Ascending aorta (tissue), 2 donors: Measurements from ENCODE around the gene FAM219A. TPM values are rescaled to one million over a fixed set of nuclear protein-coding genes. Genes with fewer than 3 reads are reported as not detected.
"Not testable (repeated sequence)": the region's sequence is repeated elsewhere in the genome, so short reads cannot be mapped to it uniquely, and the experiment has no call there.

Experiments
- DNase-seq, 2 donors: peaks; one replicate each; pipeline ENCODE4 v3.0.0-alpha.2; 2019; ENCODE audit warnings: low spot score in 2 of 2
- H3K27ac ChIP-seq, 2 donors: fragments of 200-600 bp; sonication (generic); one replicate each; pipeline ENCODE4 v1.5.1; 2016 to 2017; ENCODE audit warnings: mild to moderate bottlenecking in 1 of 2
- H3K27me3 ChIP-seq: fragments of 200-600 bp; sonication (generic); one replicate; pipeline ENCODE4 v1.5.1; 2017
- H3K36me3 ChIP-seq, 2 donors: fragments of 200-600 bp; sonication (generic); one replicate each; pipeline ENCODE4 v1.5.1; 2016
- H3K4me1 ChIP-seq, 2 donors: fragments of 200-600 bp; sonication (generic); one replicate each; pipeline ENCODE4 v1.5.1; 2016 to 2017; ENCODE audit warnings: mild to moderate bottlenecking in 1 of 2
- H3K4me3 ChIP-seq, 2 donors: fragments of 200-600 bp; sonication (generic); one replicate each; pipeline ENCODE4 v1.5.1; 2016 to 2017; ENCODE audit warnings: mild to moderate bottlenecking in 1 of 2
- H3K9me3 ChIP-seq, 2 donors: fragments of 200-600 bp; sonication (generic); one replicate each; pipeline ENCODE4 v1.5.1; 2016
- CTCF ChIP-seq, 3 experiments: fragments of 200-600 bp in 2 of 3; fragments of 450-650 bp in 1 of 3; sonication (generic) in 2 of 3; IDR thresholded peaks; one replicate each; pipeline ENCODE4 v1.5.1; 2016 to 2019; ENCODE audit warnings: antibody characterized with exemption in 3 of 3, mild to moderate bottlenecking in 1 of 3, moderate library complexity in 1 of 3
- intact Hi-C: fragments of 100-400 bp; cut with DNase I; formaldehyde crosslinking; loops from one replicate; pipeline ENCODE4 v1.15.1; 2023
- total RNA-seq: library from RNA; depleted of rRNA; stranded (reverse); fragments of >200 nt; gene quantifications from one replicate; pipeline ENCODE4 v1.1.0, GENCODE V29; 2016

FAM219A gene
- total RNA-seq, 1 donor from 2014 or later, result 26.8 TPM

- no peaks in the 10 kb centered on the region for H3K36me3 ChIP-seq
- no peaks in the 10 kb centered on the region for H3K27me3 ChIP-seq
- no peak overlapping the region for H3K27ac ChIP-seq
- no peak for TF ChIP-seq CTCF (IDR thresholded peaks at IDR 0.05)
- intact Hi-C loops, result no loop called here
- no peaks in the 10 kb centered on the region for H3K4me1 ChIP-seq
- H3K4me3 ChIP-seq, result no peak overlapping the region
- H3K9me3 ChIP-seq, result no peaks in the 10 kb centered on the region
- DNase-seq, result no peak
These were observed 26.3 kb upstream of the FAM219A start for GRCh38 chr9:34484678-34485077.

GRCh38 chr9:34482746-34483145, 24.4 kb upstream of the FAM219A start:
- H3K36me3 ChIP-seq, H3K9me3 ChIP-seq, intact Hi-C loops, H3K27me3 ChIP-seq, H3K27ac ChIP-seq, H3K4me1 ChIP-seq, H3K4me3 ChIP-seq: not testable (repeated sequence)
- DNase-seq, result peak in 1 of 2 donors; percentile 5

- H3K4me3 ChIP-seq, H3K27me3 ChIP-seq, H3K4me1 ChIP-seq, H3K27ac ChIP-seq, H3K36me3 ChIP-seq, H3K9me3 ChIP-seq, intact Hi-C loops: not testable (repeated sequence)
- peak in 1 of 2 donors; percentile 7 for DNase-seq
These were observed 23.2 kb upstream of the FAM219A start for GRCh38 chr9:34481620-34482019.

- Histone ChIP-seq H3K4me3 (no peak overlapping the region), H3K4me1 (no peaks in the 10 kb centered on the region), H3K27me3 (no peaks in the 10 kb centered on the region), H3K27ac (no peak overlapping the region), H3K36me3 (no peaks in the 10 kb centered on the region), H3K9me3 (no peaks in the 10 kb centered on the region)
- no peak for TF ChIP-seq CTCF (IDR thresholded peaks at IDR 0.05)
- peak in 1 of 2 donors; percentile 9 for DNase-seq
- intact Hi-C loops, result no loop called here
These were observed 21.1 kb upstream of the FAM219A start for GRCh38 chr9:34479431-34479866.

- Histone ChIP-seq H3K4me3 (no peak overlapping the region), H3K9me3 (no peaks in the 10 kb centered on the region), H3K4me1 (no peaks in the 10 kb centered on the region), H3K27ac (no peak overlapping the region), H3K36me3 (no peaks in the 10 kb centered on the region), H3K27me3 (no peaks in the 10 kb centered on the region)
- no peak for DNase-seq
- TF ChIP-seq CTCF (IDR thresholded peaks at IDR 0.05), result no peak
- intact Hi-C loops, result no loop called here
These were observed 19.2 kb upstream of the FAM219A start for GRCh38 chr9:34477541-34477940.

GRCh38 chr9:34475097-34475496, 16.7 kb upstream of the FAM219A start:
- H3K36me3 ChIP-seq, result no peaks in the 10 kb centered on the region
- H3K4me1 ChIP-seq, result no peaks in the 10 kb centered on the region
- no peaks in the 10 kb centered on the region for H3K27me3 ChIP-seq
- DNase-seq, result no peak
- TF ChIP-seq CTCF (IDR thresholded peaks at IDR 0.05), result no peak
- no peak overlapping the region for H3K27ac ChIP-seq
- H3K9me3 ChIP-seq, result no peaks in the 10 kb centered on the region
- intact Hi-C loops, result no loop called here
- no peak overlapping the region for H3K4me3 ChIP-seq

GRCh38 chr9:34465468-34465867, 7.1 kb upstream of the FAM219A start:
- no peaks in the 10 kb centered on the region for H3K9me3 ChIP-seq
- no peaks in the 10 kb centered on the region for H3K4me1 ChIP-seq
- H3K27me3 ChIP-seq, result no peaks in the 10 kb centered on the region
- no peak for DNase-seq
- no peaks in the 10 kb centered on the region for H3K36me3 ChIP-seq
- no peak overlapping the region for H3K4me3 ChIP-seq
- H3K27ac ChIP-seq, result no peak overlapping the region
- TF ChIP-seq CTCF (IDR thresholded peaks at IDR 0.05), result no peak
- intact Hi-C loops, result no loop called here
